ENCODE measurements around the gene NMUR1.

- TF ChIP-seq CTCF (IDR thresholded peaks at IDR 0.05), result no peak
- no peak for TF ChIP-seq ZFX (IDR thresholded peaks at IDR 0.05; ENCODE audit: borderline replicate concordance)
Measured at GRCh38 chr2:231512222-231512621, 18.0 kb downstream of the NMUR1 start.
